ENCODE results near the gene ABHD10. TPM values are rescaled to one million over a fixed set of nuclear protein-coding genes. Genes with fewer than 3 reads are reported as not detected.

The ABHD10 gene
- total RNA-seq, 1 donor from 2014 or later = 51.7 TPM

DNA sequence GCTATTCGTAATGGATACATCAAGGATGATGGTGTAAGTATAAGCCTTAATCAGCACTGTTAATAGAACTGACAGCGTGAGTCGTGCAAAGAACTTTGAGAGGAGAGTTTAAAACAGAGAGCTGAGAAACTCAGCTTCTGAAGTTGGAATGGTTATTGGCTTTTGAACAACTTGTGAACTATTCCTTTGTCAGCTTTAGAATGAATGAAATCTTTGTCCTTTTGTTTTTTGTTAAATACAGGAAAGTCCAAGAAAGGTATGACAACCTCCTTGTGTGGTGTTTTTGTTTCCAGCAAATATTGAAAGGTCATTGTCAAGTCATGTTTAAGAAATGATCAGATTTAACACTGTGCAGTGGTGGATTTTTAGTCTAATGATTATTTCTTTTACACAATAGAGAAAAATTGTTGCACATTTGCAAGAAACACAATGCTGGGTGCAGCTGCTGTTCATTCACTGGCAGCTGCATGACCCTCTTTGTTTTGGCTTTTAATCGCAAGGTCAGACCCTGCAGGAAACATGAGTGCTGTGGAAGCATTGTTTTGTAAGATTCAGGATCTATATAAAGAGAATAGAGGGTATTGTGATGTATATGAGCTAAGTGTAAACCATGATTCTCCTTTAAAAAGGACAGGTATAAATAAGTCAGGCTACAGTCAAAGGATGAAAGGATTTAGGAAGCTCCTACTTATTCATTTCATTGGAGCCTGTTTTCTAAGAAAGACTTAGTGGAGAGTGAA lies 21.7 kb upstream of the ABHD10 start:
- intact Hi-C loops (cut with DNase I) = no loop called here
- no peak for ATAC-seq

DNA sequence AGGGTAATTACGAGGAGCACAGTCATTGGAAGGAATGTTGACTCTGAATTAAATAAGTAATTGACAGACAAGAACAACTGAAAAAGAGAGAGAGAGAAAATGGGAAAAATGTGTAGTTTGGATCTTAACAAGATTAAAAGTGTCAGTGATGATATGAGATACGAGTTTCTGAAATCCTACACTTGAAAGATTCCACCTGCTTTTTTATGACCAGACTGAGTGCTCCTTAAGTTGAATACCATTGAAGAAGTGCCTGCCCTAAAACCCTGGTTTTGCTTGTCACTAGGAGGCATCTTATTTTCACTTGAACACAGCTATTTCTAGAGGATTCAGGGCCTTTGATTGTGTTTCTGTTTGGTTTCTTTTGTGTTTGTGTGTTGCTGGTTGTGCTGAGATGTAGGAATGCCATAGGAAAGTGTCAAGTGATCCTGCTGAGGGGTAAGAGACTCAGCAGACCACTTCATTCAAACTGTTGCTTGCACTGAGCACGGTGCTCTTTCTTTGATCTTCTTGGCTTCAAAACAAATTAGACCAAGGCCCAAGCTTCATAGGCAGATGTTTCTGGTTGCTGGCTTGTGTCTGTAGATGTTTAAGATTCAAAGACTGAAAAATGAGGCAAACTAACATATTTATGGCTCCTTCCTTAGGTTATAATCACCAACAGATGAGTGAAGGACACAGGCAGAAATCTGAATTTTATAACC lies 17.2 kb upstream of the ABHD10 start:
- intact Hi-C loops (cut with DNase I) = no loop called here
- ATAC-seq = no peak
- DNase-seq (ENCODE audit: missing footprints) = no peak

More for the DNA sequence above, 21.7 kb upstream of the ABHD10 start:
- no peak for DNase-seq (ENCODE audit: missing footprints)

DNA sequence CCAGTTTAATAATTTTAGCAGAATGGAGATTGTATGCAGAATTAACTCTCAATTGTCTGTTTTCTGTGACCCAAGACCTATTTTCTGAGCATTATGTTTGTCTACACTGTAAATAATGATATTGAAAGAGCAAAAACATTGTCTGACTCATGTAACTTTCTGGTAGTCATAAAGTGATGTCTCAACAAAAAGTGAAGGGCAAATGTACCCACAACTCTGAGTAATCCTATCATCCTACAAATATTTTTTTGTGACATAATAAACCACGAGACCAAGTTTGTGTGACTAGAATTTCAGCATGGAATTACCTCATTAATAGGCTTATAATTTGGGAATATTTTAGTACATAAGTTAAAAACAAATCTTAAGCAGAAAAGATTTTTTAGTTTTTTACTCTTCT lies 15.4 kb upstream of the ABHD10 start:
- DNase-seq (ENCODE audit: missing footprints) (no peak), ATAC-seq (no peak)
- intact Hi-C loops (cut with DNase I) = no loop called here

DNA sequence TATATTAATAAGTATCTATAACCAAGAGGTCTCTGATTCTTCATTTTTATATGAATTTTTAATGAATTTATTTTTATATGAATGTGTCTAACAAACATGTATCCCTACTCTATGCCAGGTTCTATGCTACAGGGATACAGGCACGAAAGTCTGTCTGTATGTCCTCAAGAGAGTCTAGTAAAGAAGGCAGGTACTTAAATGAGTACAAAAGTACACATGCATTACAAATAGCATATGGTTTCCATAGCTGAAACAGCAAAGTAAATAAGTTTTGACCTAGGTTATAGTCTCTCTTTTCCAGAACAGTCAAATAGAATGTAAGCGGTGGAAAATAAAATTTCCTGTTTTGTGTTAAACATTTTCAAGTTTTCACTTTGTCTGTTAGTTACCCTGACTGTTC lies 13.3 kb upstream of the ABHD10 start:
- ATAC-seq (no peak), DNase-seq (ENCODE audit: missing footprints) (no peak)
- intact Hi-C loops (cut with DNase I) = loop anchor here (5.0 kb wide), 1 partner anchor 228 kb away; no protein-coding TSS in a partner anchor

DNA sequence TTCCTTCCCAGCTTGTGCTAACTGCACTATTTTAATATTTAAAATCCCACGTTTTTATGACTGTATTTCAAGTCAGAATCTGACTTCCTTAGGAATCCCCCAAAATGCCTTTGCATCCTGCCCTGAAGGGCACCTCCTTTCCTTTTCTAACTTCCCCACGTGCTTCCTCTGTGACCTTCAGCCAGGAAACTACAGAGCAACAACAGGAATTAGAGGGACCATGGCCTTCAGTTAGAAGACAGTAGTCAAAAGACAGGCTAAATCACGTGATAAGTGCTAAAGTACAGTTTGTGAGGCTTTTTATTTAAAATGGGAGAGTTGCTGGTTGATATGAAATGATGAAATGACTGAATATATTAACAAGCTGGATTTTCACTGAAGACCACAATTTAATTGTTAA lies 11.8 kb upstream of the ABHD10 start:
- intact Hi-C loops (cut with DNase I) = loop anchor here (1.0 to 5.0 kb wide), 2 partner anchors 230 to 250 kb away; no protein-coding TSS in a partner anchor
- no peak for ATAC-seq
- DNase-seq (ENCODE audit: missing footprints) = no peak

DNA sequence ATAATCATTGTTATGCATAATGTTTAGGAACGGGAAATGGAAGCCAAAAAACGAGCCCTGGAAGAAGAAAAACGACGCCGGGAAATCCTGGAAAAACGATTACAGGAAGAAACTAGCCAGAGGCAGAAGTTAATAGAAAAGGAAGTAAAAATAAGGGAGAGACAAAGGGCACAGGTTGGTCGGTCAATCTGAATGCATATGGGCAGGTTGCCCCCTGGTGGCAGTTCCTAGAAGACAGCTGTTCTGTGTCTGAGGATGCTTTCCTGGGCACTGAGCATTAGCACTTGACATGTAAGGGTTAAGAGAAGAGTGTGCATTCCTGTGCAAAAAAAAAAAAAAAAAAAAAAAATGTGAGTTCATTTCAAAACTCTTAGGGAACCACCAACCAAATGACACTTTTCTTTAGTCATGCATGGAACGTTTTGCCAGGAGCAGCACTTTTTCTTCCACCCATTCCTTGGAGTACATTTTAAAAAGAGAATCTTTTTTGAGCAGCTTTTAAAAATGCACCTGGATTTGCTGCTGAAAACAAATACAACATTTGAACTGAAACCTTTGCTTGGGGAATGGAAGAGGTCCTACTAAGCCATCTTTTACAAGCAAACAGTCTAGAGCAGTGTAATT lies 11.1 kb upstream of the ABHD10 start:
- DNase-seq (ENCODE audit: missing footprints) = peak; percentile 82
- intact Hi-C loops (cut with DNase I) = loop anchor here (1.0 to 5.0 kb wide), 2 partner anchors 230 to 250 kb away; no protein-coding TSS in a partner anchor
- ATAC-seq = peak; percentile 76

DNA sequence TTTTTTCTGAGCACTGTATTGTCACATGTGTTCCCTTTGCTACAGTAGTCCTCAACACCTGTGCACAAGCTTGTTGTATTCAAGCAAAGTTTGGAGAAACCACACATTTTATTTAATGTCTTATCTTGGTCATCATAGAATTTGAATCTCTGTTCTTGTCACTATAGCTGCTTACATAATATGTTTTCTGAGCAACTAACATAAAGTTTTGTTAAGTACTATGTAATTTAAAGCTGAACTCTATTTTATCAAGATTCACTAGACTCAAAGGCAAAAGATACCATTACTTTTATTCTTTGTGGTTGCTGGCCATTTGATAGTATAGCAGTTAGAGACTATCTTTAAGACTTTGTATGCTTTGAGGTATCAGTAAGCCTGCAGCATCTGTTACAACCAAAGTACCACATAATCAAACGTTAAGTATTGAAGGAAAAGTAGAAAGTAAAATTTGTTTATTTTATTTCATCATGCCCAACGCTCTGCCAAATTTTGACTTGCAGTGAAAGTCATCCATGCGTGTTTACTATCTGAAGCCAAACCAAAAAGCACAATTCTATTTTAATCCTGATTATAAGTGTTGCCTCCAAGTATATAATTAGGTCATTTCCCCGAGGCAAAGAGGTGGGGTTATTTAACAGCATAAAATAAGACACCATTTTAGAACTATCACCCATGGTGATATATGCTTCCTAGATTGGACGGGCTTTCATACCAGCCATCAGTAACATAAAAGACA lies 10.3 kb upstream of the ABHD10 start:
- intact Hi-C loops (cut with DNase I) = loop anchor here (5.0 kb wide), 1 partner anchor 231 kb away; no protein-coding TSS in a partner anchor
- no peak for ATAC-seq
- no peak for DNase-seq (ENCODE audit: missing footprints)

DNA sequence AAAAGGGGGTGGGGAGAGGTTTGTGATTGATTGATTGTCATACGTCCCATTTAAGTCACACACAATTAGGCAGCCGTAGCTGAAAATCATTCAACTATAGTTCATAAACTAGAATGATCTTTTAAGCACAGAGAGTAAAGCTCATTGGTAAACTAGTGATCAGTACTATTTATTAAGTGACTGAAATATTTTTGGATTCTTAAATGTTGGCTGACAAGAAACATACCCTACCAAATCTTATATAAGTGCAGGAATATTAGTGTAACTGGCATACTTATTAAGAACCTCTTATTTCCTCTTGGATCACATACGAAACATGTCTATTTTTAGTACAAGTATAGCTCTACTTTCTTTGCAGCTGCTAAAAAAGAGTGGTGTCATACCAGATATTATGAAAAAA lies 8.4 kb upstream of the ABHD10 start:
- intact Hi-C loops (cut with DNase I) = loop anchor here (5.0 kb wide), 1 partner anchor 42 kb away; no protein-coding TSS in a partner anchor
- ATAC-seq (no peak), DNase-seq (ENCODE audit: missing footprints) (no peak)

DNA sequence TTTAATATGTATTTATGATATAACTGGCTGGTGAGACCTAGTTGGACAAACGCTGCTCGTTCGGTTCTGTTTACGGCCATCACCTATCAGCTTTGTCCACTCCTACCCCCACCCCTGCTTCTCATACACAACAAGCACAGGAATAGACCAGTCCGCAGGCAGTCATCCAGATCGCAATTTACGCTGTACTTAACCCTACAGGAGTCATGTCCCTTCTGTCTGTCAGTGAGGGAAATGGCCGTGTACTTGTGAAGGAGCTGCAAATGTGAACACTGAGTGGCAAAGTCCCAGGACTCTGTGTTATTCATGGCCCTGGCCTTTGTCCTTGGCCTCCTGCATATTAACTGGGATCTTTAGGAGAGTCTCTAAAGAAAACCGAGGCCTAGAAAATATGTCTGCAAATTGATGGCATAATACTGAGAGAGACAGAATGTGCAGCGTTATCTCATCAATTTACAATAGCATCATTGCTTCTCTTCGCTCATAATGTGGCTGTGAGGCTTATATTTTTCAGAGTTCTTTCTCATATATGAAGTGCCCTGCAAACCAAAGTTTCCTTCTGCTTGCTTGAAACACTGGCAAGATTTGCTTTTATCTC lies 7.2 kb upstream of the ABHD10 start:
- intact Hi-C loops (cut with DNase I) = loop anchor here (5.0 kb wide), 1 partner anchor 41 kb away; no protein-coding TSS in a partner anchor
- ATAC-seq (peak; percentile 93), DNase-seq (ENCODE audit: missing footprints) (no peak)

DNA sequence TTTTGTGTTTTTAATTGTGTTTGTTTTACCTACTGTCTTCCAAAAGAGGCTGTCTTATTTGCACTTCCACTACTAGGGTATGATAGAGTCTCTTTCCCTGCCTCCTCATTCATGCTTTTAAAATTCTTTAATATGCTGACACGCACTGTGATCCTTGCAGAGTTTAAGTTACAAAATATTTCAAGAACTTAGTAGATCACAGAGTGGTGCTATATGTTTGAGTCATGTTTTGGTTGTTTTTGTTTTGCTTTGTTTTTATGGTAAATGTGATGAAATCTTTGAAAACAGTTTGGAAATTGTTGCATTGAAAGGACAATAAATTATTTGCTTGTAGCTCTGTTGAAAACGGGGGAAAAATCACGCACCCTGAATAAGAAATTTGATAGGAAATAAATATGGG lies 5.9 kb upstream of the ABHD10 start:
- intact Hi-C loops (cut with DNase I) = loop anchor here (5.0 kb wide), 1 partner anchor 39 kb away; no protein-coding TSS in a partner anchor
- no peak for DNase-seq (ENCODE audit: missing footprints)
- no peak for ATAC-seq

DNA sequence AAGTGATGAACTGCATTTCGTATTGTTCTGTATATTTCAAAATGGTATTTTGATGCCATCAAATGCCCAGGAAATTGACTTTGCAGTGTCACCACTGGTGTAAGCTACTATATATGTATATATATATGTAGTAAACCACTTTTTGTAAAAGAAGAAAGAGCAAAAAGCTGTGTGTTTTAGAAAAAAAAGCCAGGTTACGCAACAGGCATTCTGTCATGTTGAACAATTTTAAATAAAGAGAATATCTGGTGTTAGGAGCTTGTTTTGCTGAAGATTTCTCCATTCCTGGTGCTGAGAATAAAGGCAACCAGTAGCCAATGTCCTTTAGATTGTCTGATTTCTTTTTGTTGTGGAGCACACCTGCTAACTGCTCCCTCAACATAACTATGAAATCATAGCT lies 3.7 kb upstream of the ABHD10 start:
- DNase-seq (ENCODE audit: missing footprints) (no peak), ATAC-seq (no peak)
- intact Hi-C loops (cut with DNase I) = no loop called here

DNA sequence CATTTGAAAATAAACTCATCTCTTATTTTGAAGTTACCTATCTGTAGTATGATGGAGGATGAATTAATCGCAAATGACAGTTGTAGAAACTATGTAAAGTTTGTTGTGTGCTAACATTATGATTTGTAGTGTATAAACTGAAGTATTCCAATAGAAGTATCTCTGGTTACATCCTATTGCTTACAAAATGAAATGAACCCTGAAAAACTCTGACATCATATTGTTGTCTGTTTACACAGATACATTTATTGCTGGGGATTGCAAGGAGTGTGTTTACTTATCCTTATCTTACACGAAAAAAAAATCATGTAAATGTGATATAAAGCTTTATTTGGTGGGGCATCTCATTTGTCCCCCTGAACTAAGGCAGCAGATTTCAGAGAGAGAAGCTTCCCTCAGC lies 2.6 kb upstream of the ABHD10 start:
- intact Hi-C loops (cut with DNase I) = no loop called here
- ATAC-seq (no peak), DNase-seq (ENCODE audit: missing footprints) (no peak)

DNA sequence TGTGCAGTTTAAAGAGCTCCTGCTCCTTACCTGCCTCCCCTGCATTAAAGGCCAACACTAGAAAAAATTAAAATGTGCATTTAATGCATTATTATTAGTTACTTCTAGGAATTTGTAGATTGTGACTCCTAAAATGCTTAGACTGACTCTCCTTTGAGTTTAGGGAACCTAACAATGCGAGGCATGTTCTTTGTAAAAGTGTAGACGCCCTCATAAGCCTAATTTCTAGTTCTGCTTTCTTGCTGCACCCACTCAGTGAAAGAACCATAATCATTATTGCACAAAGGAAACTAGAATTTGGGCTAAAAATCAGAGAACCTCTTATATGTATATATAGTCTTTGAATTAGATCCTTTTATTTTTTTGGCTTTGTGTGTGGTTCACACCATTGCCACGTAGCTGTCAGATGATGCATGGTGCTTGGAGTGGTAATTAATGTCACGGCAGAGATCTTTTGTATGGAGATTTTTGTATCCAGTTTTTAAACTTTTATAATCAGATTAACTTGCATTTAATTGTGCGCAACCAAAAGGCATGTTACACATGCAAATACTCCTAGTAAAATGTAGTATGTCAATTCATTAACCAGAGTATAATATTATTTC lies 710 bp downstream of the ABHD10 start:
- intact Hi-C loops (cut with DNase I) = no loop called here
- ATAC-seq = peak; percentile 20
- no peak for DNase-seq (ENCODE audit: missing footprints)

DNA sequence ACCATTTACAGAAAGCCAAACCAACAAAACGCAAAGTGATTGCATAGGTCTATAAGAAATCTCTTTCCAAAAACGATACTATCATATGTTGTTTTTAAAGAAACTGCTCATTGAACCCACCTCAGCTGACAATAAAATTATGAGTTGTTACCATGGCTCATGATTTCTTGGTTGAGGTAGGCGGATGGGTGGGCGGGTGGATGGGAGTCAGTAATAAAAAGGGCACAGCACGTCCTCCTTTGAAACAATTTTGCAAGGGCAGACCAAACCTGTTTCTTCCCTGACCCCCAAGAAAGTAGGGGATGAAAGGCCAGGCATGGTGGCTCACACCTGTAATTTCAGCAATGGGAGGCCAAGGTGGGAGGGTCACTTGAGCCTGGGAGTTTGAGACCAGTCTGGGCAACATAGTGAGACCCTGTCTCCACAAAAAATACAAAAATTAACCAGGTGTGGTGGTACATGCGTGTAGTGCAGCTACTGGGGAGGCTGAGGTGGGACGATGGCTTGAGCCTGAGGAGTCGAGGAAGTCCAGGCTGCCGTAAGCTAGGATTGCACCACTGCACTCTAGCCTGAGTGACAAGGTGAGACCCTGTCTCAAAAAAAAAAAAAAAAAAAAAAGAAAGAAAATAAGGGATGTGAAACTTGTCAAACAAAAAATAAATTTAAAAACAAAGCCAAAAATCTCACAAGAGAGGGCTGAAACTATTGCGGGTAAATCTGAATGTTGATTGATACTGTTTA lies 2.1 kb downstream of the ABHD10 start:
- ATAC-seq (no peak), DNase-seq (ENCODE audit: missing footprints) (no peak)
- intact Hi-C loops (cut with DNase I) = no loop called here

DNA sequence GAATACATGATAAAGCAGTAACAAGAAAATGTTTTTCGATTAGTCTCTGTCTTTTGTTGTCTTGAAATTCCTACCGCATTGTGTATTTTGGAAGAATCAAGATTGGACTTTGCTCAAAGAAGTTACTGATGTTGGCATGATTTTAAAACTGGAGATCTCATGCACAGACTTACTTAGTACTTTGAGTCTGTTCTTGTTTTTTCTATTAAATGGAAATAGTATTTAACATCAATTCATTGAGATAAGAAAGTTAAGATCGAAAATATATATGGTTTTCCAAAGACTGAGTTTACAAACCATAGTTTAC lies 2.6 kb downstream of the ABHD10 start:
- intact Hi-C loops (cut with DNase I) = no loop called here
- no peak for DNase-seq (ENCODE audit: missing footprints)
- ATAC-seq = no peak

DNA sequence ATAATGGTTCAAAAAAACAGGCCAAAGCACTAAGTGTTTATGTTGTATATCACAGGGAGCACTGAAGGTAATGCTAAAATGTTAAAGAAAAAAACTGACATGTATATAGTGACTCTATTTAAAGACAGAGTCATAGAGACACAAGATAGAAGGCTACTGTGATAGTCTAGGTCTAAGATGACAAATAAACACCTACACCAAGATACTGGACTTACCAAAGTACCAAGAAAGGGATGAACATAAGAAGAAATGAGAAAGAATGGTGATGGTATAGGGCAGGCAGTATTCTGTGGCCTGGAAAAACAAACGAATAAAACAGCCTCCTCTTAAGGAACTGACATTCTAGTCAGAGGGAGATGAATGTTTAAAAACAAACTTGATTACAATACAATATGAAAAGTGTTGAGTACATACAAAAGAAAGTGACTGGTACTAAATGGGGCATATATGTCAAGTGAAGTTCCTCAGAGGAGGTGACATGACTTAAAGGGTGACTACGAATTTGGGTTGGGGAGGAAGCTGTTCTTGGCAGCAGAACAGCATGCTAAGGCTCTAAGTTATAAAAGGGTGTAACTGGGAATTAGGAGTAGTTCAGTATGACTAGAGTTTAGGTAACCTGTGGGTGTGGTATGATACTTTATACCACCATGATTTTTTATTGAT lies 5.9 kb downstream of the ABHD10 start:
- intact Hi-C loops (cut with DNase I) = no loop called here
- DNase-seq (ENCODE audit: missing footprints) (no peak), ATAC-seq (no peak)

DNA sequence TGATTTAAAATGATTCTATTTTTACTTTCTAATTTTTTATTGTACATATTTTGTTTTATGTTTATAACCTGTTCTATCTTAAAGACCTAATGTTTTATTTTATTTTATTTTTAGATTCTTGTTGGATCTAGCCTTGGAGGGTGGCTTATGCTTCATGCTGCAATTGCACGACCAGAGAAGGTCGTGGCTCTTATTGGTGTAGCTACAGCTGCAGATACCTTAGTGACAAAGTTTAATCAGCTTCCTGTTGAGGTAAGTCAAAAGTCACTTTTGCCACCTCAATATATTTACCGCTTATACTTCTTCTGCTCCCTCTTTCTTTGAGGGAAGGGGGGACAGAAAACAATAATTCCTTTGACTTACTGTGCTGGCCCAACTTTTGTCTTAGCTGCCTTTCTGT lies 8.0 kb downstream of the ABHD10 start:
- DNase-seq (ENCODE audit: missing footprints) (no peak), ATAC-seq (no peak)
- intact Hi-C loops (cut with DNase I) = no loop called here
